ENCODE data around the gene THBS3. TPM values are rescaled to one million over a fixed set of nuclear protein-coding genes. Genes with fewer than 3 reads are reported as not detected.
"Not testable (repeated sequence)": the region's sequence is repeated elsewhere in the genome, so short reads cannot be mapped to it uniquely, and the experiment has no call there.

Gene THBS3
- total RNA-seq, 2 experiments from 2014 or later, result 21.2 to 23.6 TPM

DNA sequence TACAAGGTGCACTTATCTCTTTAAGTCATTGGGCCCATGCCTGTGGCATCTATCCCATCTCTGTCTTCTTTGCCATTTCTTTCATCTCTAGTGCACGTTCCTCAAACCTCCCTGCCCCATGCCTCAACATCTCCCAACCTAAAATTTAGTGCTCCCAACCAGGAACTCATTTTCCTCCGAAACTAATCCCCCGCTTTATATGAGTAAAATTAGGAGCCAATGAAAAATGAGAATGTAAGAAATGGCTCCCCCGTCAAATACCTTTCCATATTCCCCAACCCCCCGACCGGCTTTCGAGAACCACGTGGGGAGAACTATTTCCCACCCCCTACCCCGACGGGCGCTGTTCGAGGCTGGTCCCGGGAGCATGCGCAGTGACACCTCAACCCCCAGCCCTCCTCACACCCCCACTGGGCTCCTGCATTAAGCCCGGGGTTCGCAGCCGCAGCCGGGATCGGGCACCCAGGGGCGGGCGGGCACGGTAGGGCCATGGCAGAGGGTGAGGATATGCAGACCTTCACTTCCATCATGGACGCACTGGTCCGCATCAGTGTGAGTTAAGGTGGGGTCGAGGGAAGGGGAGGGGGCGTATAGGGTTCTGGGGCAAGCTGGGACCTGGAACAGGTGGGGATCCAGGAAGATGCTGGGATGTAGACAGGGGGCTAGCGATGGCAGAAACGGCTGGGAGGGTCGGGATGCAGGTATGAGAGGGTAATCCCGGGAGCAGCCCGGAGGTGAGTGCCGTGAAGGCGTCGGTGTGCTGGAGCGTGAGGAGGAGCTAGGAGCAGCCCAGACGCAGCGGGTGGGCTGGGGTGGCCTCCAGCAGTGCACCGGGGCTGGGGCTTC is 34.0 kb downstream of the THBS3 start, which contains the start of gene TRIM46:
Gene TRIM46 (plus strand): TSS at position 372 of the 846 bp plus-strand sequence. CDS start 118 bp downstream, at position 490.
- H3K9me3 Mint-ChIP-seq, result no peaks in the 10 kb centered on the region
- peak within 1 kb of the TSS; percentile 96 for H3K27ac Mint-ChIP-seq
- peak; percentile 75 for DNase-seq
- ChIA-PET POLR2A (interaction anchor here (0.6 kb wide), 1 partner anchor 89 kb away, joined by 3 read pairs; no protein-coding TSS in a partner anchor), CTCF (interaction anchor here (0.7 to 4.6 kb wide), 49 partner anchors 8 to 238 kb away, joined by 3 to 52 read pairs (median 4); partner anchors contain the start of genes CLK2, DCST1, DCST2 and DPM3)
- no peaks in the 10 kb centered on the region for H3K27me3 Mint-ChIP-seq
- H3K36me3 Mint-ChIP-seq (ENCODE audit: low read depth), result peaks cover 23% of the 10 kb centered on the region
- H3K4me1 Mint-ChIP-seq, result peaks cover 55% of the 10 kb centered on the region
- peak within 1 kb of the TSS; percentile 96 for H3K4me3 Mint-ChIP-seq

DNA sequence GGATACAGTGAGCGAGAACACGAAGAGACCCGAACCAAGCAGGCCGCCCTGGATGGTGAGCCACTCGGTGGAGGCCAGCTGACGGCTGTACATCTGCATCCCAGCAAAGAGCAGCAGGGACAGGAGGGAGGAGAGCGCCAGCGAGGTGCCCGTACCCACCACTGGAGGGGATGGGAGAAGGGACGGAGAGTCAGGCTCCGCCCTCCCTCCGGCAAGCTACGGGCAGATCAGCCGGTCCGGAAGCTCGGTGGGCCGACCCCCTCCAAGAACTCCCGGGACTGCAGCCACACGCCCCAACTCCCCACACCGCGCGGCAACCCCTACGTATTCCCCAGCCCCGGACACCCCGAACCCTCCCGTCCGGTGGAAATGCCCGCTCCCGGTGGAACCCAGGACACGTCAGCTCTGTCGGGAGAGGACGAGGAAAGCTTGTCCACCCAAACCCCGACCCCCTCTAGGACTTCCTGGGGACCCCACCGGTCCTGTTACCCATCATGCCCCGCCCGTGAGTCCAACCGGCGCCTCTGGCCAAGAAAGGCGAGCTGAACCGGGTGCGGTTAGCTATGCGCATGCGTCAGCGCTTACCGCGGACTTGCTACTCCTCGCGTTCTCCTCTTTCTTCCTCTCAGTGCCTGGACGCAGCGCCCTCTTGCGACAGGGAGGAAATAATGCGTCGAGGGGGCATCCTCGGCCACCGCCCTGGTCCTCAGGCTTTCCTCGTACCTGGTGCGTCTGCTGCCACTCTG is 34.8 kb downstream of the THBS3 start, which contains the start of gene KRTCAP2:
Gene KRTCAP2 (minus strand): TSS at position 573 of the 746 bp plus-strand sequence. CDS start 80 bp downstream, at position 493.
- peaks cover 18% of the 10 kb centered on the region for H3K36me3 Mint-ChIP-seq (ENCODE audit: low read depth)
- DNase-seq, result peak; percentile 96
- peaks cover 58% of the 10 kb centered on the region for H3K4me1 Mint-ChIP-seq
- no peaks in the 10 kb centered on the region for H3K27me3 Mint-ChIP-seq
- peak within 1 kb of the TSS; percentile 96 for H3K4me3 Mint-ChIP-seq
- POLR2A ChIA-PET, result interaction anchor here (0.6 kb wide), 1 partner anchor 88 kb away, joined by 3 read pairs; no protein-coding TSS in a partner anchor
- H3K9me3 Mint-ChIP-seq, result no peaks in the 10 kb centered on the region
- CTCF ChIA-PET, result interaction anchor here (0.6 to 4.6 kb wide), 60 partner anchors 8 to 893 kb away, joined by 3 to 52 read pairs (median 4); partner anchors contain the start of genes CLK2, DCST1, DCST2 and DPM3
- H3K27ac Mint-ChIP-seq, result peak within 1 kb of the TSS; percentile 96

DNA sequence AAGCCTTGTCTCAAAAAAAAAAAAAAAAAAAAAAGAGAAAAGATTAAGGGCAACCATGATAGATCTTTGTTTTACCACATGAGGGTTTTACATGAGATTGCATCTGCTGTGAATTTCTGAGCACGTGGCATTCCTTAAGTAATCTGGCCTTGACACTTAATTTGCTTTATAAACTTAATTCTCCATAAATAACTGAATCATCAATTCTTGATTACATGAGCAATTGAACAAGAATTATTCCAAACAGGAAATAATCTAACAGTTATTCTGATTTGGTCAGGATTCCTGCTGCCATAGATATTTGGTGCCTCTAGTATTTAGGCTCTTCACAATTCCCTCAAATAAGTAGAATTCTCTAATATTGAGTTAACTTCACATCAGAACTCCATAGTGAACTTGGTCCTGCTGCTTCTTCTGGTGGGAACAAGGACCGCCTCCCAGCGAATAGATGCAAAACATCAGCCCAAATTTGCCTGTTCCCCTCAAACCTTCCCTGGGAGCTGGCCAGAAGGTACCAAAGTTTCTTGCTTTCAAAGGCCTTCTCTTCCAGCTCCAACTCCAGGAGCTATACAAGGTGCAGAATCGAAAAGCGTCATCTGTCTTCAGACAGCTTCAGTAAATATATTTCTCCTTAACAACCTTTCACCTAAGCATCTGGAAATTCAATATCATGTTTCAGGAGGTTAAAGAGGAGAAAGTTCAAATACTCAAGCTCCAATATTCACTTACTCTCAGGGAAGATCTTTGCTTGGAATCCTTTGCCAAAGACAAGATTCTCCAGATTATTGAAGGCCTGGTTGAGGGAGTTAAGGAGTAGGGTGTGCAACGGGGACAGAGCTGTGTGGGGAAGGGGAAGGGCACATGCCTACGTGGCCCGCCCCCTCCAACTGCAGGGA is 35.6 kb downstream of the THBS3 start:
- no peak for DNase-seq
- H3K27ac Mint-ChIP-seq, result peak overlapping the region; percentile 96
- ChIA-PET POLR2A (no interaction called here), CTCF (interaction anchor here (0.7 to 4.6 kb wide), 41 partner anchors 13 to 894 kb away, joined by 3 to 52 read pairs (median 4); partner anchors contain the start of genes CLK2, DPM3, EFNA1 and EFNA3)
- no peaks in the 10 kb centered on the region for H3K9me3 Mint-ChIP-seq
- no peaks in the 10 kb centered on the region for H3K27me3 Mint-ChIP-seq
- H3K4me1 Mint-ChIP-seq, result peaks cover 63% of the 10 kb centered on the region
- H3K36me3 Mint-ChIP-seq (ENCODE audit: low read depth), result peaks cover 13% of the 10 kb centered on the region
- peak overlapping the region; percentile 96 for H3K4me3 Mint-ChIP-seq

DNA sequence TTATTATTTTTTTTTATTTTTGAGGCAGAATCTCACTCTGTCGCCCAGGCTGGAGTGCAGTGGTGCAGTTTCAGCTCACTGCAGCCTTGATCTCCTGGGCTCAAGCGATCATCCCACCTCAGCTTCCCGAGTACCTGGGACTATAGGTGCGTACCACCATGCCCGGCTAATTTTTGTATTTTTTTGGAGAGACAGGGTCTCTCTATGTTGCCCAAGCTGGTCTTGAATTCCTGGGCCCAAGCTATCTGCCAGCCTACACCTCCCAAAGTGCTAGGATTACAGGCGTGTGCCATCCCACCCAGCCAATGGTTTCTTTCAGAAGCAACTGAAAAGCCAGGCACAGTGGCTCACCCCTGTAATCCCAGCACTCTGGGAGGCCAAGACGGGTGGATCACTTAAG is 36.9 kb downstream of the THBS3 start:
- ChIA-PET POLR2A (interaction anchor here (0.6 kb wide), 1 partner anchor 153 kb away, joined by 4 read pairs; no protein-coding TSS in a partner anchor), CTCF (interaction anchor here (1.3 to 8.4 kb wide), 3 partner anchors 36 to 86 kb away, joined by 4 to 67 read pairs (median 4); no protein-coding TSS in a partner anchor)
- Mint-ChIP-seq H3K4me1 (peaks cover 55% of the 10 kb centered on the region), H3K27ac (no peak overlapping the region), H3K27me3 (no peaks in the 10 kb centered on the region), H3K9me3 (no peaks in the 10 kb centered on the region), H3K36me3 (ENCODE audit: low read depth) (peaks cover 11% of the 10 kb centered on the region), H3K4me3 (no peak overlapping the region)
- DNase-seq, result no peak

DNA sequence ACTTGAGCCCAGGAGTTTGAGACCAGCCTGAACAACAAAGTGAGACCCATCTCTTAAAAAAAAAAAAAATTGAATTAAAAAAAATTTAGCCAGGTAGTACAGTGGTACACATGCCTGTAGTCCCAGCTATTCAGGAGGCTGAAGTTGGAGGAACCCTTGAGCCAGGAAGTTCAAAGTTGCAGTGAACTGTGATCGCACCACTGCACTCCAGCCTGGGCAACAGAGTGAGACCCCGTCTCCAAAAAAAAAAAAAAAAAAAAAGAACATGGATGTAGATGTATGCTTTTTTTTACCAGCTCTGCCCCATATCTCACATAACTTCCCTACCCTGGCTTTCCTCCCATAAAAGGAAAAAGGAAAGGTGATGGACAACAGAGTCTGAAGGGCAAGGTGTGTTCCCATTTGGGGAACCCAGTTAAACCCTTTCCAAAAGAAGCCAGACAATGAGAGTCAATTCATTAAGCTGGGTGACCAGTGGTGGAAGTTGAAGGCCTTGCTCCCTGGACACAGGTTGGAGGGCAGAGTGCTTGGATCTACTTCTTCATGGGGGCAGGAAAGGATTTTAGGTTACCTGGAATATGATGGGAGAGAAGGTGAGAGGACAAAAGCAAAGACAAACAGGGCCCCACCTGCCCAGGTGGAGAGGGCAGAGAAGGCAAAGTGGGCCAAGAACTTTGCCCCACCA is 37.5 kb downstream of the THBS3 start:
- CTCF ChIA-PET, result interaction anchor here (1.5 to 8.4 kb wide), 3 partner anchors 80 to 85 kb away, joined by 4 to 67 read pairs (median 15); no protein-coding TSS in a partner anchor
- no peaks in the 10 kb centered on the region for H3K9me3 Mint-ChIP-seq
- POLR2A ChIA-PET, result interaction anchor here (0.6 kb wide), 1 partner anchor 153 kb away, joined by 4 read pairs; no protein-coding TSS in a partner anchor
- DNase-seq, result no peak
- no peak overlapping the region for H3K27ac Mint-ChIP-seq
- H3K36me3 Mint-ChIP-seq (ENCODE audit: low read depth), result peaks cover 11% of the 10 kb centered on the region
- H3K27me3 Mint-ChIP-seq, result no peaks in the 10 kb centered on the region
- H3K4me3 Mint-ChIP-seq, result no peak overlapping the region
- peaks cover 49% of the 10 kb centered on the region for H3K4me1 Mint-ChIP-seq

DNA sequence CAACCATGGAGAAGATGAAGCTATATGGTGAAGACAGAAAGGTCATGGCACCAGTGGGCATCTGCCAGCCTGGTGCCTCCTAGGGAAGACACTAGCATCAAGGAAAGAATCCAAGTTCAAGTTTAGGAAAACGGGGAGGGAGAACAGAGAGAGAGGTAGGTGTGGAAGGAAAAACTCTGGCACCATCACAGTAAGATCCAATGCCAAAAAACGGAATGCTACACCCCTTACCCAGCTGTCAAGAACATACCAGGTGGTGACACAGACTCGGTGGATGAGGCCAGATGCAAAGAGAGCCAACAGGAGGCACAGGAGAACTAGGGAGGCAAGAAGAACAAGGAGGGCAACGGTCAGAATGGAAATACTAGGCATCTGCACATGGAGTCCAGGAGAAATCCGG is 38.2 kb downstream of the THBS3 start:
- Mint-ChIP-seq H3K36me3 (ENCODE audit: low read depth) (peaks cover 11% of the 10 kb centered on the region), H3K27ac (no peak overlapping the region), H3K27me3 (no peaks in the 10 kb centered on the region), H3K4me3 (no peak overlapping the region), H3K9me3 (no peaks in the 10 kb centered on the region), H3K4me1 (peaks cover 43% of the 10 kb centered on the region)
- POLR2A ChIA-PET, result no interaction called here
- no peak for DNase-seq
- CTCF ChIA-PET, result interaction anchor here (0.8 to 8.4 kb wide), 5 partner anchors 19 to 85 kb away, joined by 3 to 67 read pairs (median 3); no protein-coding TSS in a partner anchor

DNA sequence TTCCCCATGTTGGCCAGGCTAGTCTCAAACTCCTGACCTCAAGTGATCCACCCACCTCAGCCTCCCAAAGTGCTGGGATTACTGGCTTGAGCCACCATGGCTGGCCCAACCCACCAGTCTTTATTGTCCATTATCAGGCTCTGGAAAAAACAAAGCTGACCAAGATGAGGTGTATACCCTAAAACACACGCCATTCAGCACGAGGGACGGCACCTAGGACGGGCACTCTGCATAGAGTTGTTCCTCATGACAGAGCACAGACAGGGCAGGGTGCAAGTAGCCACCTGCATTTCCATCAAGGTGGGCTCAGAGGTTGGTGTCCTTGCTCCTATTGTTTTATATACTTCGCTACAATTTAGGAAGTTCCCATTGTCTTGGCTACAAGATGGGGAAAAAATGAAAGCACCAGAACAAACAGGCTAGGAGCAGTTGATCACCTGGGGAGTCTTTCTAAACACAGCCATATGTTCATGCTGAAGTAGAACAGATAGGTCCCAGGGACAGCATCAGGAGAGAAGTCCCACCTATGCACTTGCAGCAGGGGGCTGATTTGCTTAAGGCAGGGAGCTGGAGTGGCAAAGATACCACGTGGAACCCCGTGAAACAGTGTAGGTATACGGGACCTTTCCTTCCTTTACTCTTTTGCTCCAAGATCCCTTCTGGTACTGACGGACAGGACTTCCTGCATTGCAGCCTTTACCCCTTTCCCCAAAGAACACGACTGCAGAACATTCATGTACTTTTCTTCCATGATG is 39.1 kb downstream of the THBS3 start:
- POLR2A ChIA-PET, result no interaction called here

DNA sequence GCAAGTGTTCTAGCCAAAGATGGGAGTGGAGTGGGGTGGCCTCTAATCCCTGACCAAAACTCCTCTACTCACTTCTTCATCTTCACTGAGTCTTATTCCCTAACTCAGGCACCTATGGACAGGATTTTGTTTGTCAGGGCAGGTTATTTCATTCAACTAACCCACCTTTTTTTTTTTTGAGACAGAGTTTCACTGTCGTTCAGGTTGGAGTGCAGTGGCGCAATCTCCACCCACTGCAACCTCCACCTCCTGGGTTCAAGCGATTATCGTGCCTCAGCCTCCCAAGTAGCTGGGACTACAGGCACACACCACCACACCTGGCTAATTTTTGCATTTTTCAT is 39.6 kb downstream of the THBS3 start:
- H3K27me3 Mint-ChIP-seq, H3K9me3 Mint-ChIP-seq, DNase-seq, POLR2A ChIA-PET, H3K27ac Mint-ChIP-seq: not testable (repeated sequence)
- CTCF ChIA-PET, result interaction anchor here (0.6 to 8.4 kb wide), 24 partner anchors 10 to 117 kb away, joined by 3 to 67 read pairs (median 4); partner anchors contain the start of genes ADAM15 and EFNA3
- peak overlapping the region; percentile 25 for H3K4me3 Mint-ChIP-seq
- H3K4me1 Mint-ChIP-seq, result peaks cover 33% of the 10 kb centered on the region
- peaks cover 11% of the 10 kb centered on the region for H3K36me3 Mint-ChIP-seq (ENCODE audit: low read depth)

More for the DNA sequence above, 39.1 kb downstream of the THBS3 start:
- no peak overlapping the region for H3K27ac Mint-ChIP-seq
- CTCF ChIA-PET, result interaction anchor here (0.8 to 8.4 kb wide), 24 partner anchors 9 to 117 kb away, joined by 3 to 67 read pairs (median 4); partner anchors contain the start of genes ADAM15 and SLC50A1
- peaks cover 39% of the 10 kb centered on the region for H3K4me1 Mint-ChIP-seq
- no peaks in the 10 kb centered on the region for H3K9me3 Mint-ChIP-seq
- H3K36me3 Mint-ChIP-seq (ENCODE audit: low read depth), result peaks cover 11% of the 10 kb centered on the region
- no peak for DNase-seq
- H3K27me3 Mint-ChIP-seq, result no peaks in the 10 kb centered on the region
- no peak overlapping the region for H3K4me3 Mint-ChIP-seq

DNA sequence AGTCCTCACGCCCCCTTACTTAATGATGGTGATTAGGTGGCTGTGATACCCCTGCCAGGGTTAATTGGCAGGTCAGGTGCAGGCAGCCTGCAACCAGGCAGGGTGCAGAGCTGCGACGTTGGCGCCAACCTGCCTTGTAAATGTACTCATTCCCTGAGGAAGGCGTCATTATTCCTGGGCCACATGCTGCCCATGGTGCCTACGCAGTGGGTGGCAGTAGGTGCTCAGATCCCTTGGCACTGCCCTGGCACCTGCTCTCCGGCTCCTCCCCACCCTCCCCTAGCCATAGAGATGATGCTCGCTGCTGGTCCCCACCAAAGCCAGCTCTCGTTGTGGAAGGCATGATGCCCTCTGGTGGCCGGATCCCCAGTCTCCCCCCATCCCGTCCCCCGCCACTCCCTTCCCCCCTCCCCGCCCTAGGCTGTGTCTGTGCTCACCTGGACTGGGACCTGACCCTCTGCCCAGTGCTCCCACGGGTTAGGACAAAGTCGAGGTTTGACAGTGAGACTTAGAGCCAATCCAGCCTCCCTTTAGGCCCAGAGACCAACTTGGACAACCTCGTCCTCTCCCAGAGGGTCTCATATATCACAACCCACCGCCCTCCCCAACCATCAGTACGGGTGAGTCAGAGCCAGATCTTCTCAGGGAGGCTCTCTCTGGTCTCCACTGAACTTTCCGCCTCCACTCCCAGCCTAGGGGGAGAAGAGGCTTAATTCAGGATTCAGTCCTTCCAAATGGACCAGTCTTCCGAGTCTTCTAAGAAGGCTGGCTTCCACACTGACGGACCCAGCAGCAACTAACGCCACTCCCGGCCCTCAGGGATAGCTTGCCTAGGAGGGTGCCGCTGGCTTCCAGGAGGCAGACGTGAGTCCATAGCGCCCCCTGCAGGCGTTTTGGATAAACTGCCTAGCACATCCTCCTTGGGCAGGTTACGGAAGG is 40.3 kb downstream of the THBS3 start:
- Mint-ChIP-seq H3K4me1 (peaks cover 31% of the 10 kb centered on the region), H3K4me3 (peak overlapping the region; percentile 25), H3K9me3 (no peaks in the 10 kb centered on the region), H3K36me3 (ENCODE audit: low read depth) (peaks cover 11% of the 10 kb centered on the region), H3K27me3 (no peaks in the 10 kb centered on the region), H3K27ac (no peak overlapping the region)
- ChIA-PET CTCF (interaction anchor here (0.6 to 8.4 kb wide), 27 partner anchors 8 to 116 kb away, joined by 3 to 67 read pairs (median 5); partner anchors contain the start of genes ADAM15 and EFNA3), POLR2A (interaction anchor here (0.6 kb wide), 1 partner anchor 19 kb away, joined by 4 read pairs; no protein-coding TSS in a partner anchor)
- peak; percentile 91 for DNase-seq
